Mesenchymal stem cell (in vitro differentiated cells and primary cell): ENCODE data around the gene HIVEP2.
A peak's percentile ranks its signal among the peaks of the same experiment; 100 is the strongest.

Experiments used
- DNase-seq: peaks from one replicate; pipeline ENCODE4 v3.0.0-alpha.2; 2013
- H2AFZ ChIP-seq: one replicate; pipeline ENCODE4 v1.6.1; 2013; ENCODE audit warnings: low read depth, mild to moderate bottlenecking, control low read depth, inconsistent platforms, low read length, moderate library complexity
- H2AK5ac ChIP-seq: 2 replicates; pipeline ENCODE4 v1.6.1; 2013; ENCODE audit warnings: low read length, moderate library complexity, mild to moderate bottlenecking, inconsistent platforms; ENCODE audit not compliant: severe bottlenecking
- H2BK120ac ChIP-seq: one replicate; pipeline ENCODE4 v1.6.1; 2013; ENCODE audit warnings: low read depth, mild to moderate bottlenecking, inconsistent platforms, low read length, moderate library complexity
- H2BK12ac ChIP-seq, 2 experiments: one replicate each; pipeline ENCODE4 v1.6.1; 2013; ENCODE audit warnings: inconsistent platforms in 2 of 2, low read length in 2 of 2, mild to moderate bottlenecking in 2 of 2, moderate library complexity in 2 of 2, control low read depth in 1 of 2
- H2BK15ac ChIP-seq: one replicate; pipeline ENCODE4 v1.6.1; 2013; ENCODE audit warnings: mild to moderate bottlenecking, low read depth, inconsistent platforms; ENCODE audit not compliant: poor library complexity, severe bottlenecking
- H2BK5ac ChIP-seq: 2 replicates; pipeline ENCODE4 v1.6.1; 2013; ENCODE audit warnings: low read depth, mild to moderate bottlenecking, low read length, control low read depth, inconsistent platforms; ENCODE audit not compliant: poor library complexity, severe bottlenecking
- H3K14ac ChIP-seq, 2 experiments: one replicate each; pipeline ENCODE4 v1.6.1; 2013; ENCODE audit warnings: inconsistent platforms in 2 of 2, low read length in 2 of 2, control low read depth in 1 of 2, mild to moderate bottlenecking in 1 of 2, moderate library complexity in 1 of 2
- H3K18ac ChIP-seq, 2 experiments: one replicate each; pipeline ENCODE4 v1.6.1; 2013; ENCODE audit warnings: inconsistent platforms in 2 of 2, low read length in 2 of 2, control low read depth in 1 of 2, low read depth in 1 of 2, mild to moderate bottlenecking in 1 of 2
- H3K23ac ChIP-seq, 2 experiments: one replicate each; pipeline ENCODE4 v1.6.1; 2013; ENCODE audit warnings: inconsistent platforms in 2 of 2, low read length in 2 of 2, mild to moderate bottlenecking in 2 of 2, moderate library complexity in 2 of 2, control low read depth in 1 of 2
- H3K27ac ChIP-seq: 2 replicates; pipeline ENCODE4 v1.5.1; 2013; ENCODE audit warnings: mild to moderate bottlenecking, moderate library complexity, low read length, control low read depth, inconsistent platforms; ENCODE audit not compliant: poor library complexity, severe bottlenecking
- H3K27me3 ChIP-seq, 2 experiments: 2 replicates each; pipeline versions ENCODE4 v1.6.1 to v1.7.0; 2013; ENCODE audit warnings: low read length in 2 of 2, mild to moderate bottlenecking in 2 of 2, moderate library complexity in 2 of 2, control low read depth in 1 of 2, inconsistent platforms in 1 of 2; ENCODE audit not compliant: control insufficient read depth in 1 of 2, insufficient read depth in 1 of 2
- H3K36me3 ChIP-seq, 2 experiments: 2 replicates each; pipeline versions ENCODE4 v1.6.1 to v1.7.0; 2013; ENCODE audit warnings: low read length in 2 of 2, control low read depth in 1 of 2, inconsistent platforms in 1 of 2, low read depth in 1 of 2, mild to moderate bottlenecking in 1 of 2; ENCODE audit not compliant: insufficient read depth in 2 of 2, control insufficient read depth in 1 of 2
- H3K4ac ChIP-seq, 2 experiments: one replicate each; pipeline ENCODE4 v1.6.1; 2013; ENCODE audit warnings: inconsistent platforms in 2 of 2, low read length in 2 of 2, mild to moderate bottlenecking in 2 of 2, moderate library complexity in 2 of 2, control low read depth in 1 of 2, low read depth in 1 of 2
- H3K4me1 ChIP-seq: 2 replicates; pipeline ENCODE4 v1.6.1; 2013; ENCODE audit warnings: low read depth, low read length, control low read depth; ENCODE audit not compliant: control insufficient read depth, insufficient read depth
- H3K4me2 ChIP-seq: 2 replicates; pipeline ENCODE4 v1.6.1; 2013; ENCODE audit warnings: low read length, mild to moderate bottlenecking, inconsistent platforms; ENCODE audit not compliant: poor library complexity, severe bottlenecking
- H3K4me3 ChIP-seq, 2 experiments: 2 replicates each; pipeline versions ENCODE4 v1.5.1 to v1.7.0; 2013; ENCODE audit warnings: low read length in 2 of 2, mild to moderate bottlenecking in 2 of 2, control low read depth in 1 of 2, low read depth in 1 of 2; ENCODE audit not compliant: insufficient read depth in 1 of 2
- H3K79me1 ChIP-seq: replicated peaks from 2 replicates; pipeline ENCODE4 v1.6.1; 2013; ENCODE audit warnings: mild to moderate bottlenecking, control low read depth, low read length, inconsistent platforms; ENCODE audit not compliant: poor library complexity, severe bottlenecking
- H3K9ac ChIP-seq: 2 replicates; pipeline ENCODE4 v1.7.0; 2013; ENCODE audit warnings: mild to moderate bottlenecking, low read length, moderate library complexity
- H3K9me3 ChIP-seq: 2 replicates; pipeline ENCODE4 v1.7.0; 2013; ENCODE audit warnings: mild to moderate bottlenecking, low read length; ENCODE audit not compliant: control insufficient read depth
- H4K8ac ChIP-seq: one replicate; pipeline ENCODE4 v1.6.1; 2013; ENCODE audit warnings: inconsistent platforms, mild to moderate bottlenecking, low read length, moderate library complexity
- H4K91ac ChIP-seq: one replicate; pipeline ENCODE4 v1.6.1; 2013; ENCODE audit warnings: mild to moderate bottlenecking, low read length, inconsistent platforms
- WGBS: methylation state at CpG from one replicate; pipeline ENCODE4 v1.1.7; 2013; ENCODE audit warnings: mixed read lengths; 5-methylcytosine and 5-hydroxymethylcytosine counted together

HIVEP2 gene

GRCh38 chr6:142868917-142869316 lies 76.1 kb downstream of the HIVEP2 start:
- Histone ChIP-seq H3K79me1 (peaks cover 21% of the 10 kb centered on the region), H3K4ac (no peak overlapping the region), H2BK12ac (no peak overlapping the region), H3K23ac (no peak overlapping the region), H2AK5ac (no peak overlapping the region), H3K9ac (no peak overlapping the region), H2BK5ac (no peak overlapping the region), H3K9me3 (no peaks in the 10 kb centered on the region), H3K27ac (no peak overlapping the region), H2BK15ac (no peak overlapping the region), H3K4me2 (no peak overlapping the region), H2BK120ac (no peak overlapping the region), H3K14ac (no peak overlapping the region), H4K8ac (no peak overlapping the region), H3K4me3 (no peak overlapping the region), H3K27me3 (no peaks in the 10 kb centered on the region), H3K18ac (no peak overlapping the region), H3K36me3 (no peaks in the 10 kb centered on the region), H2AFZ (no peak overlapping the region), H4K91ac (no peak overlapping the region), H3K4me1 (no peaks in the 10 kb centered on the region)
- 96% methylated on average over 2 of the region's 2 CpGs for WGBS
- DNase-seq, result no peak

- no peak overlapping the region for H2BK12ac ChIP-seq
- H3K9me3 ChIP-seq, result no peaks in the 10 kb centered on the region
- H3K23ac ChIP-seq, result no peak overlapping the region
- no peak overlapping the region for H3K4ac ChIP-seq
- H4K8ac ChIP-seq, result no peak overlapping the region
- H3K4me3 ChIP-seq, result peak overlapping the region in 1 of 2 experiments; percentile 58
- no peak overlapping the region for H3K4me2 ChIP-seq
- no peaks in the 10 kb centered on the region for H3K27me3 ChIP-seq
- H4K91ac ChIP-seq, result no peak overlapping the region
- no peak overlapping the region for H2BK120ac ChIP-seq
- H3K4me1 ChIP-seq, result no peaks in the 10 kb centered on the region
- peak overlapping the region; percentile 32 for H3K9ac ChIP-seq
- H3K27ac ChIP-seq, result no peak overlapping the region
- H3K36me3 ChIP-seq, result no peaks in the 10 kb centered on the region
- H2AK5ac ChIP-seq, result no peak overlapping the region
- no peak overlapping the region for H3K14ac ChIP-seq
- WGBS, result 25% methylated on average over 4 of the region's 5 CpGs
- H3K18ac ChIP-seq, result no peak overlapping the region
- peaks cover 21% of the 10 kb centered on the region for H3K79me1 ChIP-seq
- peak; percentile 52 for DNase-seq
- H2BK5ac ChIP-seq, result no peak overlapping the region
- no peak overlapping the region for H2AFZ ChIP-seq
- H2BK15ac ChIP-seq, result no peak overlapping the region
Measured at GRCh38 chr6:142867988-142868812, 76.8 kb downstream of the HIVEP2 start.

GRCh38 chr6:142867355-142867801 lies 77.6 kb downstream of the HIVEP2 start:
- WGBS, result 19% methylated on average over 3 of the region's 4 CpGs
- H3K14ac ChIP-seq, result no peak overlapping the region
- peak; percentile 69 for DNase-seq

GRCh38 chr6:142863981-142864380 lies 81.0 kb downstream of the HIVEP2 start:
- 42% methylated on average over 2 of the region's 2 CpGs for WGBS
- H2BK120ac ChIP-seq, result no peak overlapping the region
- no peak overlapping the region for H3K9ac ChIP-seq
- no peak overlapping the region for H3K23ac ChIP-seq
- H3K4me2 ChIP-seq, result no peak overlapping the region
- no peak overlapping the region for H3K14ac ChIP-seq
- no peak for DNase-seq
- no peak overlapping the region for H4K8ac ChIP-seq
- H3K4me3 ChIP-seq, result no peak overlapping the region
- no peaks in the 10 kb centered on the region for H3K4me1 ChIP-seq
- H3K4ac ChIP-seq, result no peak overlapping the region
- no peaks in the 10 kb centered on the region for H3K9me3 ChIP-seq
- H3K36me3 ChIP-seq, result no peaks in the 10 kb centered on the region
- peaks cover 7% of the 10 kb centered on the region for H3K79me1 ChIP-seq
- no peak overlapping the region for H2BK5ac ChIP-seq
- H2AFZ ChIP-seq, result no peak overlapping the region
- H2BK12ac ChIP-seq, result peak overlapping the region in 1 of 2 experiments; percentile 4
- no peak overlapping the region for H4K91ac ChIP-seq
- peak overlapping the region in 1 of 2 experiments; percentile 4 for H3K18ac ChIP-seq
- H2AK5ac ChIP-seq, result no peak overlapping the region
- no peak overlapping the region for H2BK15ac ChIP-seq
- no peak overlapping the region for H3K27ac ChIP-seq
- H3K27me3 ChIP-seq, result no peaks in the 10 kb centered on the region

More at GRCh38 chr6:142867355-142867801, 77.6 kb downstream of the HIVEP2 start:
- no peak overlapping the region for H2BK15ac ChIP-seq
- H3K9me3 ChIP-seq, result no peaks in the 10 kb centered on the region
- peak overlapping the region in 1 of 2 experiments; percentile 58 for H3K4me3 ChIP-seq
- no peak overlapping the region for H3K18ac ChIP-seq
- no peak overlapping the region for H3K23ac ChIP-seq
- H3K4ac ChIP-seq, result no peak overlapping the region
- no peaks in the 10 kb centered on the region for H3K36me3 ChIP-seq
- H3K4me2 ChIP-seq, result no peak overlapping the region
- no peak overlapping the region for H4K91ac ChIP-seq
- no peak overlapping the region for H2AFZ ChIP-seq
- no peak overlapping the region for H2BK120ac ChIP-seq
- peak overlapping the region; percentile 32 for H3K9ac ChIP-seq
- H3K27me3 ChIP-seq, result no peaks in the 10 kb centered on the region
- no peak overlapping the region for H2BK12ac ChIP-seq
- no peak overlapping the region for H4K8ac ChIP-seq
- H2AK5ac ChIP-seq, result no peak overlapping the region
- H3K27ac ChIP-seq, result no peak overlapping the region
- no peaks in the 10 kb centered on the region for H3K4me1 ChIP-seq
- H3K79me1 ChIP-seq, result peaks cover 18% of the 10 kb centered on the region
- H2BK5ac ChIP-seq, result no peak overlapping the region
